ENCODE results near the gene AGBL4.

Gene AGBL4

GRCh38 chr1:48616710-48617109, 1407.0 kb downstream of the AGBL4 start:
- DNase-seq = no peak

- no peak for DNase-seq
Measured at GRCh38 chr1:48611841-48612240, 1411.9 kb downstream of the AGBL4 start.

GRCh38 chr1:48610628-48611542, 1412.9 kb downstream of the AGBL4 start:
- DNase-seq = no peak

DNA sequence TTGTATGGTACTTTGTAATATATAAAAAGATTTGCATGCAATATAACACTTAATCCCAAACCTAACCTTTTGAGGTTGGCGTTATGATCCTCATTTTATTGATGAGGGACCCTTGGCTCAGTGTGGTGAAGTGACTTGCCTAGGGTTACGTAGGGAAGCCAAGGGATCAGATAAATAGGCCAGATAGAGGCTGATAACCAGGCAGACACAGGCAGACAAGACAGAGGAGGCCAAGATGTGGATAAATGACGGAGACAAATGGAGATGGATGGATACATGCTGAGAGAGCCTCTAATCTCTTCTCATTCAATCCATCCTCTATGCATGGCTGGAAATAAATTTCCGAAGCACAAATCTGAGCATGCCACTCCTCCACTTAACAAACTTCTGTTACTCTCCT, 1414.9 kb downstream of the AGBL4 start:
- DNase-seq = no peak

GRCh38 chr1:48603222-48603621, 1420.5 kb downstream of the AGBL4 start:
- DNase-seq = no peak

DNA sequence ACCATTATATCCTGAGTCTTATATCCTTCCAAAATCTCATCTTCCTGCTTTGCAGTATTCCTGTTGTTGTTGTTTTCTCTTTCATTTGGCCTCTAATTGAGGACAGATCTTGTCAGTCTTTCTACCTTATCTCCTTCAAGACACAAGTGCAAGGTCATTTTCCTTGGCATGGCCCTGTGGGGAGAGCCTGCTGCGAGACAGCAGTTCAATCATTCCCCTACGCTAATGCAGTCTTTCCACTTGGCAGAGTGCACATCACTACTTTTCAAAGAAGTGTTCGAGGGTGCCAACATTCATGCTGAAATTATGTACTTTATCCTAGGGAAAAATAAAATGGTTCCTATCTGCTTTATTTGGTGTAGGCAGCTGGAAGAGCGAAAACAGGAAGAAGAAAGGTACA, 1421.4 kb downstream of the AGBL4 start:
- DNase-seq = no peak

- DNase-seq = no peak
Measured at GRCh38 chr1:48600182-48600581, 1423.6 kb downstream of the AGBL4 start.

- no peak for DNase-seq
Measured at GRCh38 chr1:48597663-48598062, 1426.1 kb downstream of the AGBL4 start.

GRCh38 chr1:48596046-48596445, 1427.7 kb downstream of the AGBL4 start:
- DNase-seq = no peak

DNA sequence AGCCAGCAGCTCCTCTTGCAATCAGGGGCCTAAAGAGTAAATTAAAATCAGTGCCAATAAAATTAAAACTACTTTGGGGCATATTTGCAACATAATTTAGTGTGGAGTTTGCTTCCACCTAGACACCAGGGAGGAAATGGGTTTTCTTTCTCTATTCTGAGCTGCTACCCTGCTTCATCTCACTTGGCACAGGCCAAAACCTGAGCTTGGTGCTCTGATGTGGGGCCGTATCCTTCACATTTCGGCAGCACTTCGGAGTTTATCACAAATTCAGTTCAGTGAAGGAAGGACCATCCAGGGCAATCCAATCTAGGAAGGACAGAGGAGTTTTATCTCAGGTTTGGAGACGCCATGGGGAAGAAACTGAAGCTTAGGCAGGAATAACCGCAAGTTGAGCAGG, 1428.1 kb downstream of the AGBL4 start:
- no peak for DNase-seq

DNA sequence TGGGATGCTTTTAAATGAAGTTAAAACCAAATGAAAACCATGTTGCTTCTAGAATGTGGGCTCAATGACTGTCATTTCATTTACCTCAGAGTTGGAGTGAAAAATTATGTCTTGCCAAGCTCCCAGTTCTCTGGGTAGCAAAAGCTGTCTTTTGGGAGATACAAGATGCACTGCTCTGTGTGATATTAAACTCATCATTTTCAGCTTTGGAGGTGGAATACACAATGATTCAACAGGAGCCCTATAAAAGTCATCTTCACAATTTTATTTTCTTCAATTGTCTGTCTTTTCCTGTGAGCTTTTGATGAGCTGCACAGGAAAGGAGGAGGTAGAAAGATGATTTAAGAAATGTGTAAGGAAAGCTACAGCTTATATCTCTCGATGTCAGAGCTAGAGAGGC, 1431.4 kb downstream of the AGBL4 start:
- DNase-seq = no peak

GRCh38 chr1:48591181-48591580, 1432.6 kb downstream of the AGBL4 start:
- DNase-seq = no peak

DNA sequence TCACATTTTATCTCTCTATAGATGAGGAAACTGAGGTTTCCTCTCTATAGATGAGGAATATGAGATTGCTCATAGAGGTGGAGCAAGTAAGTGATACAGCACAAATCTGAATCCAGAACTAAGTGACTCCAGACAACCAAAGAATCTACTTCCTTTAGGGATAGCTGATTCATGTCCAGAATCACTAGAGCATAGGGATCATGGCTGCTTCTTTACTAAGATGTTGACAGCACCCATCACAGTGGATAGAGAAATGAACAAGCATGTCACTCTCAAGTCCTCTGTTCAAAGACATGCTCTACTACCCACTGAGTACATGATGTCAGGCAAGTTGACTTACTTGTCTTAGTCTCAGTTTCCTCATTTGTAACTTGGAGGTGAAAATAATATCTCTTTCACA, 1435.7 kb downstream of the AGBL4 start:
- no peak for DNase-seq

DNA sequence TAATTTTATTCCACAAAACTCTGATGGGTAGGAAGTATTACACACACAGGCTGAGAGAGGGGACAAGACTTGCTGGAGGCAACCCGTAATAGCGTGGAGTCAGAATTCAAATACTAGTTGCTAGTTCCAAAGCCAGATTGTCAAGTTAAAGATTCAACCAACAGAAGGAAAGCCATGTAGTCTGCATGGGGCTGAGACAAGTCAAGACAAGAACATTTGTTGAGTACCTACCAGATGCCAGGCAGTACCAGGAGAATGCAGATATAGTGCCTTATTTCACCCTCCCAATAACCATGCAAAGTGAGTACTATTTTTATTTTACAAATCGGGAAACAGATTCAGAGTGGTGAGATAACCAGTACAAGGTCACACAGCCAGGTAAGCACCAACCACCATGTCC, 1441.3 kb downstream of the AGBL4 start:
- no peak for DNase-seq

GRCh38 chr1:48581270-48581669, 1442.5 kb downstream of the AGBL4 start:
- no peak for DNase-seq

GRCh38 chr1:48576565-48576964, 1447.2 kb downstream of the AGBL4 start:
- DNase-seq = no peak

GRCh38 chr1:48572646-48573258, 1451.0 kb downstream of the AGBL4 start:
- peak; percentile 1 for DNase-seq

GRCh38 chr1:48572134-48572533, 1451.6 kb downstream of the AGBL4 start:
- no peak for DNase-seq

- no peak for DNase-seq
Measured at GRCh38 chr1:48571303-48571987, 1452.3 kb downstream of the AGBL4 start.

- DNase-seq = no peak
Measured at GRCh38 chr1:48570568-48570967, 1453.2 kb downstream of the AGBL4 start.

- DNase-seq = no peak
Measured at GRCh38 chr1:48568501-48568900, 1455.3 kb downstream of the AGBL4 start.

GRCh38 chr1:48566492-48566891, 1457.3 kb downstream of the AGBL4 start:
- DNase-seq = no peak

DNA sequence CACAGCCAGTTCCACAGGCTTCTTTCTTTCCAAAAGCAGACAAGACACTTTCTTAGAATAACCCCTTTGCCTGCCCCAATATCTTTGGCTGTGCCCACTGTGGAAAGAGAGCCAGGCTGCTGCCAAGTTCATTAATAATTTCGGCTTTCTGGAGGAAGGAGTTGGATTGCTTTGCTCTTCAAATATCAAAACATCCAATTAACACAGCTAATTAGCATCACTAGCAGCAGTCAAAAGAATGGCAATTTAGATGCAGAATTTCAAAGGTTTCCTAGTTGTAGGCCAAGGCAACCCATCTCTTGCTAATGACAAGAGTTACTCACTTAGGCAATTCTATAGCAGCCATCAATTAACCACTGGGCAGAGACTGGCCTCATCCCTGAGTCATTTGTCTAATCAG, 1460.7 kb downstream of the AGBL4 start:
- no peak for DNase-seq

DNA sequence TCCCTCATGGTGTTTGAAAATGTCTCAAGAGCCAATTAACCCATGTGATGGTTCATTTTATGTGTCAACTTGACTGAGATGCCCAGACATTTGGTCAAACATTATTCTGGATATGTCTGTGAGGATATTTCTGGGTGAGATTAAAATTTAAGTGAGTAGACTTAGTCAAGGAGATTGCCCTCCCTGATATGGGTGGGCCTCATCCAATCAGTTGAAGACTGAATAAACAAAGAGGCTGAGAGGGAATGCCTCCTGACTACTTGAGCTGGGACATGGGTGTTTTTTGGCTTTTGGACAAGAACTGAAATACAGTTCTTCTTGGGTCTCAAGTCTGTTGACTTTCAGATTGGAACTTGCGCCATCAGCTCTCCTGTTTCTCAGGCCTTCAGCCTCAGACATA, 1462.3 kb downstream of the AGBL4 start:
- DNase-seq = no peak
